Neural cell (in vitro differentiated cells): Measurements from ENCODE around the gene ACE. TPM values are rescaled to one million over a fixed set of nuclear protein-coding genes. Genes with fewer than 3 reads are reported as not detected.

Experiments
- H2AFZ ChIP-seq: fragments of 200-600, 300-800 bp; sonication (generic), shearing (Covaris generic); 2 replicates; pipeline ENCODE4 v1.6.0; 2014; ENCODE audit warnings: low read depth, mild to moderate bottlenecking, antibody characterized with exemption, low read length, moderate library complexity
- H3F3A ChIP-seq: fragments of 200-600 bp; shearing (Covaris generic); 2 replicates; pipeline ENCODE4 v1.6.1; 2016; ENCODE audit warnings: mild to moderate bottlenecking, moderate library complexity, mixed read lengths, antibody characterized with exemption, low read length; ENCODE audit not compliant: insufficient read depth, poor library complexity, severe bottlenecking
- H3K27ac ChIP-seq: fragments of 200-600, 300-800 bp; sonication (generic), shearing (Covaris generic); 2 replicates; pipeline ENCODE4 v1.5.1; 2014; ENCODE audit warnings: mild to moderate bottlenecking, low read length, moderate library complexity
- H3K27me3 ChIP-seq: fragments of 300-800, 200-600 bp; sonication (generic), shearing (Covaris generic); 2 replicates; pipeline ENCODE4 v1.6.0; 2014; ENCODE audit warnings: mild to moderate bottlenecking, low read depth, low read length, moderate library complexity; ENCODE audit not compliant: insufficient read depth
- H3K36me3 ChIP-seq: fragments of 300-800, 200-600 bp; sonication (generic), shearing (Covaris generic); 2 replicates; pipeline ENCODE4 v1.5.1; 2014; ENCODE audit warnings: mild to moderate bottlenecking, antibody characterized with exemption, low read length, moderate library complexity; ENCODE audit not compliant: insufficient read depth
- H3K4me2 ChIP-seq: fragments of 300-800, 200-600 bp; sonication (generic), shearing (Covaris generic); 2 replicates; pipeline ENCODE4 v1.6.0; 2014; ENCODE audit warnings: mild to moderate bottlenecking, low read length
- H3K4me3 ChIP-seq: fragments of 300-800, 200-600 bp; sonication (generic), shearing (Covaris generic); 2 replicates; pipeline ENCODE4 v1.5.1; 2014; ENCODE audit warnings: mild to moderate bottlenecking, low read length, moderate library complexity
- H3K79me2 ChIP-seq: fragments of 200-600 bp; shearing (Covaris generic); replicated peaks from 2 replicates; pipeline ENCODE4 v1.6.0; 2014; ENCODE audit warnings: mild to moderate bottlenecking, low read length, moderate library complexity; ENCODE audit not compliant: insufficient read depth
- H3K9ac ChIP-seq: fragments of 300-800, 200-600 bp; sonication (generic), shearing (Covaris generic); 2 replicates; pipeline ENCODE4 v1.6.1; 2016; ENCODE audit warnings: mild to moderate bottlenecking, low read length, mixed read lengths
- H3K9me2 ChIP-seq: fragments of 200-600 bp; shearing (Covaris generic); 2 replicates; pipeline ENCODE4 v1.6.1; 2016; ENCODE audit warnings: mild to moderate bottlenecking, low read length, mixed read lengths; ENCODE audit not compliant: insufficient read depth
- H3K9me3 ChIP-seq: fragments of 200-600, 300-800 bp; sonication (generic), shearing (Covaris generic); 2 replicates; pipeline ENCODE4 v1.6.1; 2016; ENCODE audit warnings: mild to moderate bottlenecking, mixed run types, low read length, moderate library complexity, mixed read lengths
- H4K20me1 ChIP-seq: fragments of 200-600 bp; shearing (Covaris generic); 2 replicates; pipeline ENCODE4 v1.6.1; 2016; ENCODE audit warnings: mild to moderate bottlenecking, mixed run types; ENCODE audit not compliant: insufficient read depth
- EP300 ChIP-seq: fragments of 450-650 bp; conservative IDR thresholded peaks from 2 replicates; pipeline ENCODE4 v1.6.1; 2014; ENCODE audit warnings: antibody characterized with exemption, mild to moderate bottlenecking, moderate library complexity; ENCODE audit not compliant: poor library complexity, severe bottlenecking
- EZH2 ChIP-seq: fragments of 200-600, 300-800 bp; shearing (Covaris generic), sonication (generic); IDR thresholded peaks from 2 replicates; pipeline ENCODE4 v1.6.1; 2014; ENCODE audit warnings: antibody characterized with exemption, low read length, borderline replicate concordance, mild to moderate bottlenecking; ENCODE audit not compliant: insufficient read depth, poor library complexity, severe bottlenecking
- MXI1 ChIP-seq: fragments of 450-650 bp; conservative IDR thresholded peaks from 2 replicates; pipeline ENCODE4 v1.6.1; 2014; ENCODE audit warnings: antibody characterized with exemption, mild to moderate bottlenecking; ENCODE audit not compliant: poor library complexity, severe bottlenecking
- POLR2AphosphoS5 ChIP-seq: IDR thresholded peaks from 2 replicates; pipeline ENCODE4 v1.6.1; 2012
- RAD21 ChIP-seq: fragments of 450-650 bp; conservative IDR thresholded peaks from 2 replicates; pipeline ENCODE4 v1.6.1; 2014; ENCODE audit warnings: antibody characterized with exemption, mild to moderate bottlenecking, moderate library complexity
- SMC3 ChIP-seq: fragments of 450-650 bp; conservative IDR thresholded peaks from 2 replicates; pipeline ENCODE4 v1.6.1; 2014; ENCODE audit warnings: antibody characterized with exemption, mild to moderate bottlenecking, moderate library complexity; ENCODE audit not compliant: poor library complexity
- TAF1 ChIP-seq: IDR thresholded peaks from 2 replicates; pipeline ENCODE4 v1.6.1; 2012; ENCODE audit warnings: low read depth
- polyA plus RNA-seq: library from polyadenylated mRNA; depleted of rRNA; stranded (reverse); fragments of >200 nt; gene quantifications from 2 replicates; pipeline ENCODE4 v1.2.3, GENCODE V29; 2014
- TF ChIP-seq, protein P1 (sequence below): IDR thresholded peaks from 2 replicates; pipeline ENCODE4 v1.6.1; 2012; ENCODE audit warnings: borderline replicate concordance
- TF ChIP-seq, protein P2 (sequence below): fragments of 450-650 bp; IDR thresholded peaks from 2 replicates; pipeline ENCODE4 v1.5.1; 2014; ENCODE audit warnings: antibody characterized with exemption, mild to moderate bottlenecking, moderate library complexity; ENCODE audit not compliant: poor library complexity, severe bottlenecking

ACE gene
- polyA plus RNA-seq, 1 donor from 2014 or later, result 1.5 TPM

DNA sequence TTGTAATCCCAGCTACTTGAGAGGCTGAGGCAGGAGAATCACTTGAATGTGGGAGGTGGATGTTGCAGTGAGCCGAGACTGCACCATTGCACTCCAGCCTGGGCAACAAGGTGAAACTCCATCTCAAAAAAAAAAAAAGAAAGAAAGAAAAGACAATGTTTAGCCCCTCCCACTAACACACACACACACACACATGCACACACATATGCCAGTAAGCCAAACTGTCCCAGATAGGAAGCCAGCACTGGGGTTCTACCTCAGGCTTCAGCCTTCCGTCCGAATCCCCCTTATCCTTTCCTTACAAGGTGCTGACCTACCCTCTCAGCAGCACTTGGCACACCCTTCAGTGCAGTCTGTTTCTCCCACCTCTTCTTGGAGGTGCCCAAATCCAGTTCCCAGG, 37.6 kb downstream of the ACE start:
- no peaks in the 10 kb centered on the region for H3K9me2 ChIP-seq
- H3K27me3 ChIP-seq, result no peaks in the 10 kb centered on the region
- no peaks in the 10 kb centered on the region for H3K36me3 ChIP-seq
- no peak overlapping the region for H3K4me3 ChIP-seq
- H3F3A ChIP-seq, result no peaks in the 10 kb centered on the region
- H3K27ac ChIP-seq, result no peak overlapping the region
- no peak overlapping the region for H3K9ac ChIP-seq
- no peak overlapping the region for H3K4me2 ChIP-seq
- TF ChIP-seq RAD21 (no peak), SMC3 (no peak), TAF1 (no peak), EZH2 (no peak), MXI1 (no peak), EP300 (no peak), POLR2AphosphoS5 (no peak)
- TF ChIP-seq, protein P1, sequence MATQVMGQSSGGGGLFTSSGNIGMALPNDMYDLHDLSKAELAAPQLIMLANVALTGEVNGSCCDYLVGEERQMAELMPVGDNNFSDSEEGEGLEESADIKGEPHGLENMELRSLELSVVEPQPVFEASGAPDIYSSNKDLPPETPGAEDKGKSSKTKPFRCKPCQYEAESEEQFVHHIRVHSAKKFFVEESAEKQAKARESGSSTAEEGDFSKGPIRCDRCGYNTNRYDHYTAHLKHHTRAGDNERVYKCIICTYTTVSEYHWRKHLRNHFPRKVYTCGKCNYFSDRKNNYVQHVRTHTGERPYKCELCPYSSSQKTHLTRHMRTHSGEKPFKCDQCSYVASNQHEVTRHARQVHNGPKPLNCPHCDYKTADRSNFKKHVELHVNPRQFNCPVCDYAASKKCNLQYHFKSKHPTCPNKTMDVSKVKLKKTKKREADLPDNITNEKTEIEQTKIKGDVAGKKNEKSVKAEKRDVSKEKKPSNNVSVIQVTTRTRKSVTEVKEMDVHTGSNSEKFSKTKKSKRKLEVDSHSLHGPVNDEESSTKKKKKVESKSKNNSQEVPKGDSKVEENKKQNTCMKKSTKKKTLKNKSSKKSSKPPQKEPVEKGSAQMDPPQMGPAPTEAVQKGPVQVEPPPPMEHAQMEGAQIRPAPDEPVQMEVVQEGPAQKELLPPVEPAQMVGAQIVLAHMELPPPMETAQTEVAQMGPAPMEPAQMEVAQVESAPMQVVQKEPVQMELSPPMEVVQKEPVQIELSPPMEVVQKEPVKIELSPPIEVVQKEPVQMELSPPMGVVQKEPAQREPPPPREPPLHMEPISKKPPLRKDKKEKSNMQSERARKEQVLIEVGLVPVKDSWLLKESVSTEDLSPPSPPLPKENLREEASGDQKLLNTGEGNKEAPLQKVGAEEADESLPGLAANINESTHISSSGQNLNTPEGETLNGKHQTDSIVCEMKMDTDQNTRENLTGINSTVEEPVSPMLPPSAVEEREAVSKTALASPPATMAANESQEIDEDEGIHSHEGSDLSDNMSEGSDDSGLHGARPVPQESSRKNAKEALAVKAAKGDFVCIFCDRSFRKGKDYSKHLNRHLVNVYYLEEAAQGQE, result no peak
- TF ChIP-seq, protein P2, sequence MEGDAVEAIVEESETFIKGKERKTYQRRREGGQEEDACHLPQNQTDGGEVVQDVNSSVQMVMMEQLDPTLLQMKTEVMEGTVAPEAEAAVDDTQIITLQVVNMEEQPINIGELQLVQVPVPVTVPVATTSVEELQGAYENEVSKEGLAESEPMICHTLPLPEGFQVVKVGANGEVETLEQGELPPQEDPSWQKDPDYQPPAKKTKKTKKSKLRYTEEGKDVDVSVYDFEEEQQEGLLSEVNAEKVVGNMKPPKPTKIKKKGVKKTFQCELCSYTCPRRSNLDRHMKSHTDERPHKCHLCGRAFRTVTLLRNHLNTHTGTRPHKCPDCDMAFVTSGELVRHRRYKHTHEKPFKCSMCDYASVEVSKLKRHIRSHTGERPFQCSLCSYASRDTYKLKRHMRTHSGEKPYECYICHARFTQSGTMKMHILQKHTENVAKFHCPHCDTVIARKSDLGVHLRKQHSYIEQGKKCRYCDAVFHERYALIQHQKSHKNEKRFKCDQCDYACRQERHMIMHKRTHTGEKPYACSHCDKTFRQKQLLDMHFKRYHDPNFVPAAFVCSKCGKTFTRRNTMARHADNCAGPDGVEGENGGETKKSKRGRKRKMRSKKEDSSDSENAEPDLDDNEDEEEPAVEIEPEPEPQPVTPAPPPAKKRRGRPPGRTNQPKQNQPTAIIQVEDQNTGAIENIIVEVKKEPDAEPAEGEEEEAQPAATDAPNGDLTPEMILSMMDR, result no peak
- no peak overlapping the region for H2AFZ ChIP-seq
- no peaks in the 10 kb centered on the region for H4K20me1 ChIP-seq
- H3K9me3 ChIP-seq, result no peaks in the 10 kb centered on the region
- no peaks in the 10 kb centered on the region for H3K79me2 ChIP-seq

DNA sequence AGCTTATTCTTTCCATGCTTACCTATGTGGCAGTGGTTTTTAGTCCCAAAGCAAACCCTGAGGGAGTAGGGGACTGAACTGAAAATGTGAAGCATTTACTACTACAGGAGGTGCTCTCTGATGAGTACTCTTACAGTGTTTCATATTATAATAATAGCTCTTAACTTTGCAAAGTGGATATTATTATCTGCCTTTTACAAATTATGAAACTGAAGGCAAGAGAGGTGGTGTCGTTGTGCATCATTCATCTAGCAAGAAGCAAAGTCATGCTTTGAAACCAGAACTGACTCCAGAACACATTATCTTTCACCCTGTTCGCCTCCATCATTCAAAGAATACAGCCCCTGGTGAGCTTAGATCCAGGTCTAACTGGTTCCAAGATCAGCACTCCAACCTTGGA, 38.1 kb downstream of the ACE start:
- no peak for TF ChIP-seq SMC3
- TF ChIP-seq, protein P2, result no peak
- TF ChIP-seq RAD21, result no peak
- TF ChIP-seq MXI1, result no peak
- TF ChIP-seq POLR2AphosphoS5, result no peak
- TF ChIP-seq TAF1, result no peak
- TF ChIP-seq, protein P1, result no peak
- no peak for TF ChIP-seq EZH2
- no peak for TF ChIP-seq EP300
- H3K36me3 ChIP-seq, result no peaks in the 10 kb centered on the region
- no peaks in the 10 kb centered on the region for H3K9me2 ChIP-seq
- no peak overlapping the region for H3K9ac ChIP-seq
- no peaks in the 10 kb centered on the region for H3F3A ChIP-seq
- H4K20me1 ChIP-seq, result no peaks in the 10 kb centered on the region
- no peaks in the 10 kb centered on the region for H3K27me3 ChIP-seq
- H3K27ac ChIP-seq, result no peak overlapping the region
- no peak overlapping the region for H2AFZ ChIP-seq
- no peaks in the 10 kb centered on the region for H3K9me3 ChIP-seq
- H3K4me2 ChIP-seq, result no peak overlapping the region
- H3K79me2 ChIP-seq, result no peaks in the 10 kb centered on the region
- no peak overlapping the region for H3K4me3 ChIP-seq
